Measurements from ENCODE around the gene PCARE.

Gene PCARE

GRCh38 chr2:29061616-29062015 lies 12.7 kb downstream of the PCARE start:
- no peak for DNase-seq
- no peaks in the 10 kb centered on the region for H3K36me3 ChIP-seq (replicated peaks; ENCODE audit: insufficient read depth, low read length)
- H3K9ac ChIP-seq (ENCODE audit: low read length): no peak overlapping the region
- no peak overlapping the region for H3K4me3 ChIP-seq (ENCODE audit: low read length)
- H3F3A ChIP-seq (ENCODE audit: insufficient read depth, low read length): no peaks in the 10 kb centered on the region
- H3K27me3 ChIP-seq (replicated peaks; ENCODE audit: insufficient read depth, low read length): no peaks in the 10 kb centered on the region
- H4K20me1 ChIP-seq (ENCODE audit: insufficient read depth, low read length): no peaks in the 10 kb centered on the region
- no peaks in the 10 kb centered on the region for H3K9me2 ChIP-seq (replicated peaks; ENCODE audit: insufficient read depth, low read length)
- H3K27ac ChIP-seq (ENCODE audit: low read length): no peak overlapping the region
- no peaks in the 10 kb centered on the region for H3K4me1 ChIP-seq (ENCODE audit: low read length)
- no peaks in the 10 kb centered on the region for H3K9me3 ChIP-seq (replicated peaks; ENCODE audit: insufficient read depth, low read length)
- H2AFZ ChIP-seq (ENCODE audit: low read length): no peak overlapping the region
- H3K79me2 ChIP-seq (ENCODE audit: low read length): no peaks in the 10 kb centered on the region
- TF ChIP-seq EZH2phosphoT487 (IDR thresholded peaks at IDR 0.05; ENCODE audit: low read length) (no peak), EZH2 (optimal IDR thresholded peaks at IDR 0.05; ENCODE audit: low read depth, low read length) (no peak)
- TF ChIP-seq, protein P1, sequence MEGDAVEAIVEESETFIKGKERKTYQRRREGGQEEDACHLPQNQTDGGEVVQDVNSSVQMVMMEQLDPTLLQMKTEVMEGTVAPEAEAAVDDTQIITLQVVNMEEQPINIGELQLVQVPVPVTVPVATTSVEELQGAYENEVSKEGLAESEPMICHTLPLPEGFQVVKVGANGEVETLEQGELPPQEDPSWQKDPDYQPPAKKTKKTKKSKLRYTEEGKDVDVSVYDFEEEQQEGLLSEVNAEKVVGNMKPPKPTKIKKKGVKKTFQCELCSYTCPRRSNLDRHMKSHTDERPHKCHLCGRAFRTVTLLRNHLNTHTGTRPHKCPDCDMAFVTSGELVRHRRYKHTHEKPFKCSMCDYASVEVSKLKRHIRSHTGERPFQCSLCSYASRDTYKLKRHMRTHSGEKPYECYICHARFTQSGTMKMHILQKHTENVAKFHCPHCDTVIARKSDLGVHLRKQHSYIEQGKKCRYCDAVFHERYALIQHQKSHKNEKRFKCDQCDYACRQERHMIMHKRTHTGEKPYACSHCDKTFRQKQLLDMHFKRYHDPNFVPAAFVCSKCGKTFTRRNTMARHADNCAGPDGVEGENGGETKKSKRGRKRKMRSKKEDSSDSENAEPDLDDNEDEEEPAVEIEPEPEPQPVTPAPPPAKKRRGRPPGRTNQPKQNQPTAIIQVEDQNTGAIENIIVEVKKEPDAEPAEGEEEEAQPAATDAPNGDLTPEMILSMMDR (IDR thresholded peaks at IDR 0.05; ENCODE audit: low read length): no peak
- no peak overlapping the region for H3K4me2 ChIP-seq (ENCODE audit: low read depth, low read length)

GRCh38 chr2:29061176-29061575 lies 13.1 kb downstream of the PCARE start:
- no peak for TF ChIP-seq EZH2phosphoT487 (IDR thresholded peaks at IDR 0.05; ENCODE audit: low read length)
- TF ChIP-seq, protein P1 (IDR thresholded peaks at IDR 0.05; ENCODE audit: low read length): no peak
- TF ChIP-seq EZH2 (optimal IDR thresholded peaks at IDR 0.05; ENCODE audit: low read depth, low read length): no peak
- H3K4me2 ChIP-seq (ENCODE audit: low read depth, low read length): no peak overlapping the region

DNA sequence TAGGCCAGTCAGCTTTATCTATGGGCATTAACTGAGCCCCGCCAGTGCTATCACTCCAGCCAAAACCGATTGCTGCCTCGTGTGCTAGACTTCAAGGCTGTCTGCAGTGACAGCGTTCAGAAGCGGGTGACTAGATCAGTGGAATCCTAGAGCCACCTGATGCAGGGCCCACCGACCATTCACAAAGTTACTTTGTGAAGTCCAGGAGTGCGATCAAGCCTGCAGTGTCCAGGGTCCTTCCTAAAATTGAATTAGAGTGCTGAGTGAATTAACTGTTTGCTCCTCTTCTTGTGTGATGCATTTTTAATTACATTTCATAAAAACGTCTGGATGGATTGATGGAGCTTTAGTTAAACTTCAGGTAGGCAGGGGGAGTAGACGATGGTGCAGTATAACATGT lies 13.9 kb downstream of the PCARE start:
- DNase-seq: no peak
- no peaks in the 10 kb centered on the region for H3K4me1 ChIP-seq (ENCODE audit: low read length)
- no peaks in the 10 kb centered on the region for H4K20me1 ChIP-seq (ENCODE audit: insufficient read depth, low read length)
- H3K4me2 ChIP-seq (ENCODE audit: low read depth, low read length): no peak overlapping the region
- no peak for TF ChIP-seq EZH2 (optimal IDR thresholded peaks at IDR 0.05; ENCODE audit: low read depth, low read length)
- no peak for TF ChIP-seq EZH2phosphoT487 (IDR thresholded peaks at IDR 0.05; ENCODE audit: low read length)
- TF ChIP-seq, protein P1 (IDR thresholded peaks at IDR 0.05; ENCODE audit: low read length): no peak
- H3F3A ChIP-seq (ENCODE audit: insufficient read depth, low read length): no peaks in the 10 kb centered on the region
- H3K27me3 ChIP-seq (replicated peaks; ENCODE audit: insufficient read depth, low read length): no peaks in the 10 kb centered on the region
- H3K9me2 ChIP-seq (replicated peaks; ENCODE audit: insufficient read depth, low read length): no peaks in the 10 kb centered on the region
- H3K9ac ChIP-seq (ENCODE audit: low read length): no peak overlapping the region
- no peak overlapping the region for H3K27ac ChIP-seq (ENCODE audit: low read length)
- H3K4me3 ChIP-seq (ENCODE audit: low read length): no peak overlapping the region
- H3K79me2 ChIP-seq (ENCODE audit: low read length): no peaks in the 10 kb centered on the region
- no peak overlapping the region for H2AFZ ChIP-seq (ENCODE audit: low read length)
- H3K9me3 ChIP-seq (replicated peaks; ENCODE audit: insufficient read depth, low read length): no peaks in the 10 kb centered on the region
- H3K36me3 ChIP-seq (replicated peaks; ENCODE audit: insufficient read depth, low read length): no peaks in the 10 kb centered on the region

More at GRCh38 chr2:29061176-29061575, 13.1 kb downstream of the PCARE start:
- Histone ChIP-seq H3K27me3 (replicated peaks; ENCODE audit: insufficient read depth, low read length) (no peaks in the 10 kb centered on the region), H2AFZ (ENCODE audit: low read length) (no peak overlapping the region), H3K9me2 (replicated peaks; ENCODE audit: insufficient read depth, low read length) (no peaks in the 10 kb centered on the region), H3K9ac (ENCODE audit: low read length) (no peak overlapping the region), H3K9me3 (replicated peaks; ENCODE audit: insufficient read depth, low read length) (no peaks in the 10 kb centered on the region), H3K36me3 (replicated peaks; ENCODE audit: insufficient read depth, low read length) (no peaks in the 10 kb centered on the region), H3K4me3 (ENCODE audit: low read length) (no peak overlapping the region), H3K79me2 (ENCODE audit: low read length) (no peaks in the 10 kb centered on the region), H3F3A (ENCODE audit: insufficient read depth, low read length) (no peaks in the 10 kb centered on the region), H3K27ac (ENCODE audit: low read length) (no peak overlapping the region), H4K20me1 (ENCODE audit: insufficient read depth, low read length) (no peaks in the 10 kb centered on the region), H3K4me1 (ENCODE audit: low read length) (no peaks in the 10 kb centered on the region)
- DNase-seq: no peak
